ENCODE data around the gene CDC25A.
"Not testable (repeated sequence)": the region's sequence is repeated elsewhere in the genome, so short reads cannot be mapped to it uniquely, and the experiment has no call there.

DNA sequence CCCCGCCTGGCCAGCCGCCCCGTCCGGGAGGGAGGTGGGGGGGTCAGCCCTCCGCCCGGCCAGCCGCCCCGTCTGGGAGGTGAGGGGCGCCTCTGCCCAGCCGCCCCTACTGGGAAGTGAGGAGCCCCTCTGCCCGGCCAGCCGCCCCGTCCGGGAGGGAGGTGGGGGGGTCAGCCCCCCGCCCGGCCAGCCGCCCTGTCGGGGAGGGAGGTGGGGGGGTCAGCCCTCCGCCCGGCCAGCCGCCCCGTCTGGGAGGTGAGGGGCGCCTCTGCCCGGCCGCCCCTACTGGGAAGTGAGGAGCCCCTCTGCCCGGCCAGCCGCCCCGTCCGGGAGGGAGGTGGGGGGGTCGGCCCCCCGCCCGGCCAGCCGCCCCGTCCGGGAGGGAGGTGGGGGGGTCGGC, 23.6 kb upstream of the CDC25A start:
- TF ChIP-seq POLR2A (IDR thresholded peaks at IDR 0.05), result not testable (repeated sequence)
- TF ChIP-seq, protein P1, sequence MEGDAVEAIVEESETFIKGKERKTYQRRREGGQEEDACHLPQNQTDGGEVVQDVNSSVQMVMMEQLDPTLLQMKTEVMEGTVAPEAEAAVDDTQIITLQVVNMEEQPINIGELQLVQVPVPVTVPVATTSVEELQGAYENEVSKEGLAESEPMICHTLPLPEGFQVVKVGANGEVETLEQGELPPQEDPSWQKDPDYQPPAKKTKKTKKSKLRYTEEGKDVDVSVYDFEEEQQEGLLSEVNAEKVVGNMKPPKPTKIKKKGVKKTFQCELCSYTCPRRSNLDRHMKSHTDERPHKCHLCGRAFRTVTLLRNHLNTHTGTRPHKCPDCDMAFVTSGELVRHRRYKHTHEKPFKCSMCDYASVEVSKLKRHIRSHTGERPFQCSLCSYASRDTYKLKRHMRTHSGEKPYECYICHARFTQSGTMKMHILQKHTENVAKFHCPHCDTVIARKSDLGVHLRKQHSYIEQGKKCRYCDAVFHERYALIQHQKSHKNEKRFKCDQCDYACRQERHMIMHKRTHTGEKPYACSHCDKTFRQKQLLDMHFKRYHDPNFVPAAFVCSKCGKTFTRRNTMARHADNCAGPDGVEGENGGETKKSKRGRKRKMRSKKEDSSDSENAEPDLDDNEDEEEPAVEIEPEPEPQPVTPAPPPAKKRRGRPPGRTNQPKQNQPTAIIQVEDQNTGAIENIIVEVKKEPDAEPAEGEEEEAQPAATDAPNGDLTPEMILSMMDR (IDR thresholded peaks at IDR 0.05), result not testable (repeated sequence)
